Liver (tissue), 9 donors: ENCODE data around the gene SASH1. TPM values are rescaled to one million over a fixed set of nuclear protein-coding genes. Genes with fewer than 3 reads are reported as not detected.

Experiments used
- DNase-seq: peaks from one replicate; pipeline ENCODE4 v3.0.0-alpha.2; 2017; ENCODE audit warnings: low spot score
- H3K27ac ChIP-seq, 2 donors: one replicate each; pipeline ENCODE4 v1.7.0; 2013; ENCODE audit warnings: inconsistent platforms in 2 of 2, low read length in 2 of 2, control low read depth in 1 of 2, low read depth in 1 of 2, mild to moderate bottlenecking in 1 of 2
- H3K27me3 ChIP-seq, 4 donors: one replicate each; pipeline versions ENCODE4 v1.6.1 to v1.7.0; 2013; ENCODE audit warnings: low read length in 3 of 4, inconsistent platforms in 1 of 4, mild to moderate bottlenecking in 1 of 4, moderate library complexity in 1 of 4; ENCODE audit not compliant: control insufficient read depth in 4 of 4, insufficient read depth in 4 of 4
- H3K36me3 ChIP-seq, 4 donors: one replicate each; pipeline versions ENCODE4 v1.6.1 to v1.7.0; 2013; ENCODE audit warnings: low read length in 3 of 4, mild to moderate bottlenecking in 3 of 4, low read depth in 1 of 4, moderate library complexity in 1 of 4; ENCODE audit not compliant: control insufficient read depth in 4 of 4, insufficient read depth in 3 of 4
- H3K4me1 ChIP-seq, 4 donors: one replicate each; pipeline versions ENCODE4 v1.6.1 to v1.7.0; 2013; ENCODE audit warnings: low read length in 3 of 4, mild to moderate bottlenecking in 3 of 4, moderate library complexity in 1 of 4; ENCODE audit not compliant: control insufficient read depth in 4 of 4, insufficient read depth in 4 of 4
- H3K4me3 ChIP-seq, 3 donors: one replicate each; pipeline versions ENCODE4 v1.6.1 to v1.7.0; 2013; ENCODE audit warnings: low read length in 3 of 3, control low read depth in 1 of 3, low read depth in 1 of 3, mild to moderate bottlenecking in 1 of 3
- H3K9ac ChIP-seq, 2 donors: one replicate each; pipeline ENCODE4 v1.7.0; 2013; ENCODE audit warnings: low read length in 2 of 2, mild to moderate bottlenecking in 2 of 2, moderate library complexity in 2 of 2, control low read depth in 1 of 2, low read depth in 1 of 2
- H3K9me3 ChIP-seq, 4 donors: one replicate each; pipeline versions ENCODE4 v1.6.1 to v1.7.0; 2013; ENCODE audit warnings: low read length in 3 of 4; ENCODE audit not compliant: control insufficient read depth in 4 of 4
- EGR1 ChIP-seq, 2 donors: IDR thresholded peaks; 2 replicates each; pipeline ENCODE4 v1.6.1; 2016 to 2018; ENCODE audit warnings: antibody characterized with exemption in 2 of 2, low read depth in 2 of 2
- FOXA2 ChIP-seq: IDR thresholded peaks from 2 replicates; pipeline ENCODE4 v1.6.1; 2016; ENCODE audit warnings: antibody characterized with exemption
- HNF4A ChIP-seq, 2 donors: conservative IDR thresholded peaks; 2 replicates each; pipeline ENCODE4 v1.6.1; 2016; ENCODE audit warnings: antibody characterized with exemption in 2 of 2, mild to moderate bottlenecking in 2 of 2
- HNF4G ChIP-seq: IDR thresholded peaks from 2 replicates; pipeline ENCODE4 v1.6.1; 2016; ENCODE audit warnings: antibody characterized with exemption
- JUND ChIP-seq, 2 donors: IDR thresholded peaks; 2 replicates each; pipeline ENCODE4 v1.6.1; 2016; ENCODE audit warnings: antibody characterized with exemption in 2 of 2
- NR2F2 ChIP-seq: IDR thresholded peaks from 2 replicates; pipeline ENCODE4 v1.6.1; 2016; ENCODE audit warnings: antibody characterized with exemption
- RXRA ChIP-seq, 2 donors: IDR thresholded peaks; 2 replicates each; pipeline ENCODE4 v1.6.1; 2017 to 2018; ENCODE audit warnings: antibody characterized with exemption in 2 of 2, mild to moderate bottlenecking in 1 of 2
- SP1 ChIP-seq: IDR thresholded peaks from 2 replicates; pipeline ENCODE4 v1.6.1; 2018; ENCODE audit warnings: antibody characterized with exemption, mild to moderate bottlenecking
- TAF1 ChIP-seq: conservative IDR thresholded peaks from 2 replicates; pipeline ENCODE4 v1.6.1; 2016; ENCODE audit warnings: antibody characterized with exemption, mild to moderate bottlenecking
- YY1 ChIP-seq: IDR thresholded peaks from 2 replicates; pipeline ENCODE4 v1.6.1; 2016; ENCODE audit warnings: antibody characterized with exemption, mild to moderate bottlenecking
- WGBS: extraction: QIAGEN DNeasy Blood & Tissue Kit; methylation state at CpG from one replicate; pipeline ENCODE4 v1.1.7; 2013; 5-methylcytosine and 5-hydroxymethylcytosine counted together
- polyA plus RNA-seq, 2 donors: library from polyadenylated mRNA; stranded (reverse) in 1 of 2; unstranded in 1 of 2; fragments of 200-250 nt in 1 of 2; fragments of >200 nt in 1 of 2; fragmentation: Nextera tagmentation in 1 of 2; extraction: Ambion mirVana in 1 of 2; gene quantifications; one replicate each; pipeline versions ENCODE4 v1.2.1 to v1.2.3, GENCODE V29; 2013 to 2015
- total RNA-seq, 2 donors: library from RNA; depleted of rRNA; stranded (reverse); fragments of >200 nt; gene quantifications; one replicate each; pipeline ENCODE4 v1.2.3, GENCODE V29; 2014
- TF ChIP-seq, protein P1 (sequence below): fragments of 150-350 bp; IDR thresholded peaks from 2 replicates; pipeline ENCODE4 v1.5.1; 2017; ENCODE audit warnings: improper control_type of control experiment, low read depth, low read length; ENCODE audit not compliant: missing input control
- TF ChIP-seq, protein P2 (sequence below): IDR thresholded peaks from 2 replicates; pipeline ENCODE4 v1.6.1; 2016; ENCODE audit warnings: antibody characterized with exemption
- TF ChIP-seq, protein P3 (sequence below): IDR thresholded peaks from 2 replicates; pipeline ENCODE4 v1.6.1; 2016; ENCODE audit warnings: antibody characterized with exemption, mild to moderate bottlenecking
- donor health status: healthy.
- donor health status: healthy.
- donor health status: healthy.
- donor health status: healthy.
- donor health status: healthy.

Gene SASH1
- total and polyA plus RNA-seq, 4 donors: 3.5 to 16.4 (median 7.6) TPM

DNA sequence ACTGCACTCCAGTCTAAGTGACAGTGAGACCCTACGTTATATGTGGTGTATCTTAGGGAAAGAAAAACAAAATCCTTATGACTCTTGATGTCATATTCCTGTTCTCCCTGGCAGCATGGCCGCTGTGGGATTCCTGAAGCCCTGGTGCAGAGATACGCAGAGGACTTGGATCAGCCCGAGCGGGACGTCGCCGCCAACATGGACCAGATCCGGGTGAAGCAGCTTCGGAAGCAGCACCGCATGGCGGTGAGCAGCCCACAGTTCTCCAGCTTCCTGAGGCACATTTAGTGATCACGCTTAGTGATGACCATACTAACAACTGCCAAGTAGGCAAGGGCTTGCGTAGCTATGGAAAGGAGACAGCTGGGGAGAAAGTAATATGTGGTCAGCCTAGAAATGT is 203.3 kb downstream of the SASH1 start:
- H3K27me3 ChIP-seq: no peaks in the 10 kb centered on the region
- H3K27ac ChIP-seq: no peak overlapping the region
- no peak for TF ChIP-seq FOXA2
- no peak for TF ChIP-seq YY1
- no peak for TF ChIP-seq EGR1 (IDR thresholded peaks at IDR 0.05; ENCODE audit: low read depth in 2 of 2)
- H3K4me1 ChIP-seq: no peaks in the 10 kb centered on the region
- no peak for DNase-seq
- no peak overlapping the region for H3K9ac ChIP-seq
- no peaks in the 10 kb centered on the region for H3K9me3 ChIP-seq
- H3K4me3 ChIP-seq: no peak overlapping the region
- peaks cover 6 to 50% (median 27%) of the 10 kb centered on the region in 4 donors for H3K36me3 ChIP-seq
- 98% methylated on average over 14 of the region's 14 CpGs for WGBS

DNA sequence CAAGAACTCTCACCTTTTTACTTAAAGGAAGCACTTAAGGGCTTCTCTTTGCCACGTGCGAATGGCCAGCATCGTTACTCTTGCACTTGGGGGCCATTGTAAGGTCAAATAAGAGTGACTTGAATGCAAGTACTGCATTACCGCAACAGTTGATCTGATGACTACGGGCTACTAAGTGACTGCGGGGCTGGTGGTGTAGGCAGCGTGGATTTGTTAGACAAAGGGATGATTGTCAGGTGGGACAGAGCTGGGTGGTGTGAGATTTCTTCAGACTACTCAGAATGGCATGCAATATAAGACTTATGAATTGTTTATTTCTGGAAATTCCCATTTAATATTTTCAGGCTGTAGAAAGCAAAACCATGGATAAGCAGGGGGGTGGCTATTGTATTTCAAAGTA is 204.5 kb downstream of the SASH1 start:
- whole genome bisulfite sequencing: 93% methylated on average over 7 of the region's 7 CpGs
- peaks cover 6 to 42% (median 25%) of the 10 kb centered on the region in 4 donors for H3K36me3 ChIP-seq

DNA sequence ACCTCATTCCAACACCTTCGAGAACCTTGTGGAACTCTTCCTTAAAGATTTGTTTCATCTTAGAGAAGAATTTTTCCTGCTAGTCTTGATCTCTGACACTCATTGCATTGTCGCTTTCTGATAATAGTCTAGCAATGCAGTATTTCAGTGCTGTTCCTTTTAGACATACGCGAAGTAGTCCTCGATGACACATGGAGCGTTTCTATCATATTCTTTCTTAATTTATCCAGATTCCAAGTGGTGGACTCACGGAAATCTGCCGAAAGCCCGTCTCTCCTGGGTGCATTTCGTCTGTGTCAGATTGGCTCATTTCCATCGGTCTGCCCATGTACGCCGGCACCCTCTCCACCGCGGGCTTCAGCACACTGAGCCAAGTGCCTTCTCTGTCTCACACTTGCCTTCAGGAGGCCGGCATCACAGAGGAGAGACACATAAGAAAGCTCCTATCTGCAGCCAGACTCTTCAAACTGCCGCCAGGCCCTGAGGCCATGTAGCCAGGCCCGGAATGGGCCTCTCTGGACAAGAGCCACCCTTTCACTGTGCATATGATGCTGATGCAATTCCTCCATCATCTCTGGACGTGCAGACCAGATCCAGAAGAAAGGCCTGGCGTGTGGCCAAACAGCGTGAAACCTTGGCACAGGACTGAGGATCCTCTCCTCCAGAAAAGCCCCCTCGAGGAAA is 205.6 kb downstream of the SASH1 start:
- Histone ChIP-seq H3K9ac (no peak overlapping the region), H3K36me3 (peaks cover 6 to 36% (median 23%) of the 10 kb centered on the region in 4 donors), H3K27me3 (no peaks in the 10 kb centered on the region), H3K4me3 (no peak overlapping the region), H3K9me3 (no peaks in the 10 kb centered on the region), H3K27ac (no peak overlapping the region), H3K4me1 (no peaks in the 10 kb centered on the region)
- 89% methylated on average over 22 of the region's 22 CpGs for WGBS
- TF ChIP-seq JUND (IDR thresholded peaks at IDR 0.05): no peak
- TF ChIP-seq RXRA (IDR thresholded peaks at IDR 0.05): no peak
- TF ChIP-seq SP1: no peak
- TF ChIP-seq FOXA2: no peak
- TF ChIP-seq HNF4G: no peak
- no peak for TF ChIP-seq EGR1 (IDR thresholded peaks at IDR 0.05; ENCODE audit: low read depth in 2 of 2)
- TF ChIP-seq NR2F2: no peak
- TF ChIP-seq, protein P1, sequence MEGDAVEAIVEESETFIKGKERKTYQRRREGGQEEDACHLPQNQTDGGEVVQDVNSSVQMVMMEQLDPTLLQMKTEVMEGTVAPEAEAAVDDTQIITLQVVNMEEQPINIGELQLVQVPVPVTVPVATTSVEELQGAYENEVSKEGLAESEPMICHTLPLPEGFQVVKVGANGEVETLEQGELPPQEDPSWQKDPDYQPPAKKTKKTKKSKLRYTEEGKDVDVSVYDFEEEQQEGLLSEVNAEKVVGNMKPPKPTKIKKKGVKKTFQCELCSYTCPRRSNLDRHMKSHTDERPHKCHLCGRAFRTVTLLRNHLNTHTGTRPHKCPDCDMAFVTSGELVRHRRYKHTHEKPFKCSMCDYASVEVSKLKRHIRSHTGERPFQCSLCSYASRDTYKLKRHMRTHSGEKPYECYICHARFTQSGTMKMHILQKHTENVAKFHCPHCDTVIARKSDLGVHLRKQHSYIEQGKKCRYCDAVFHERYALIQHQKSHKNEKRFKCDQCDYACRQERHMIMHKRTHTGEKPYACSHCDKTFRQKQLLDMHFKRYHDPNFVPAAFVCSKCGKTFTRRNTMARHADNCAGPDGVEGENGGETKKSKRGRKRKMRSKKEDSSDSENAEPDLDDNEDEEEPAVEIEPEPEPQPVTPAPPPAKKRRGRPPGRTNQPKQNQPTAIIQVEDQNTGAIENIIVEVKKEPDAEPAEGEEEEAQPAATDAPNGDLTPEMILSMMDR: no peak
- TF ChIP-seq, protein P2, sequence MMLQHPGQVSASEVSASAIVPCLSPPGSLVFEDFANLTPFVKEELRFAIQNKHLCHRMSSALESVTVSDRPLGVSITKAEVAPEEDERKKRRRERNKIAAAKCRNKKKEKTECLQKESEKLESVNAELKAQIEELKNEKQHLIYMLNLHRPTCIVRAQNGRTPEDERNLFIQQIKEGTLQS: no peak
- TF ChIP-seq HNF4A (conservative IDR thresholded peaks at IDR 0.05): no peak
- DNase-seq: no peak

More for the DNA sequence above, 204.5 kb downstream of the SASH1 start:
- no peaks in the 10 kb centered on the region for H3K9me3 ChIP-seq
- H3K27ac ChIP-seq: no peak overlapping the region
- H3K4me1 ChIP-seq: no peaks in the 10 kb centered on the region
- TF ChIP-seq HNF4A (conservative IDR thresholded peaks at IDR 0.05) (no peak), NR2F2 (no peak), TAF1 (no peak), HNF4G (no peak), EGR1 (IDR thresholded peaks at IDR 0.05; ENCODE audit: low read depth in 2 of 2) (no peak), FOXA2 (no peak)
- TF ChIP-seq, protein P1: no peak
- TF ChIP-seq, protein P3, sequence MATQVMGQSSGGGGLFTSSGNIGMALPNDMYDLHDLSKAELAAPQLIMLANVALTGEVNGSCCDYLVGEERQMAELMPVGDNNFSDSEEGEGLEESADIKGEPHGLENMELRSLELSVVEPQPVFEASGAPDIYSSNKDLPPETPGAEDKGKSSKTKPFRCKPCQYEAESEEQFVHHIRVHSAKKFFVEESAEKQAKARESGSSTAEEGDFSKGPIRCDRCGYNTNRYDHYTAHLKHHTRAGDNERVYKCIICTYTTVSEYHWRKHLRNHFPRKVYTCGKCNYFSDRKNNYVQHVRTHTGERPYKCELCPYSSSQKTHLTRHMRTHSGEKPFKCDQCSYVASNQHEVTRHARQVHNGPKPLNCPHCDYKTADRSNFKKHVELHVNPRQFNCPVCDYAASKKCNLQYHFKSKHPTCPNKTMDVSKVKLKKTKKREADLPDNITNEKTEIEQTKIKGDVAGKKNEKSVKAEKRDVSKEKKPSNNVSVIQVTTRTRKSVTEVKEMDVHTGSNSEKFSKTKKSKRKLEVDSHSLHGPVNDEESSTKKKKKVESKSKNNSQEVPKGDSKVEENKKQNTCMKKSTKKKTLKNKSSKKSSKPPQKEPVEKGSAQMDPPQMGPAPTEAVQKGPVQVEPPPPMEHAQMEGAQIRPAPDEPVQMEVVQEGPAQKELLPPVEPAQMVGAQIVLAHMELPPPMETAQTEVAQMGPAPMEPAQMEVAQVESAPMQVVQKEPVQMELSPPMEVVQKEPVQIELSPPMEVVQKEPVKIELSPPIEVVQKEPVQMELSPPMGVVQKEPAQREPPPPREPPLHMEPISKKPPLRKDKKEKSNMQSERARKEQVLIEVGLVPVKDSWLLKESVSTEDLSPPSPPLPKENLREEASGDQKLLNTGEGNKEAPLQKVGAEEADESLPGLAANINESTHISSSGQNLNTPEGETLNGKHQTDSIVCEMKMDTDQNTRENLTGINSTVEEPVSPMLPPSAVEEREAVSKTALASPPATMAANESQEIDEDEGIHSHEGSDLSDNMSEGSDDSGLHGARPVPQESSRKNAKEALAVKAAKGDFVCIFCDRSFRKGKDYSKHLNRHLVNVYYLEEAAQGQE: no peak
- DNase-seq: no peak
- H3K4me3 ChIP-seq: no peak overlapping the region
- H3K9ac ChIP-seq: no peak overlapping the region
- H3K27me3 ChIP-seq: no peaks in the 10 kb centered on the region
